Glutamatergic neuron (in vitro differentiated cells): ENCODE data around the gene RPL13. TPM values are rescaled to one million over a fixed set of nuclear protein-coding genes. Genes with fewer than 3 reads are reported as not detected.

ENCODE experiments used
- DNase-seq: peaks from one replicate; pipeline ENCODE4 v3.0.0; 2022
- H3K27ac Mint-ChIP-seq: one replicate; pipeline ENCODE4 v1.8.0; 2020; ENCODE audit warnings: mild to moderate bottlenecking, mixed read lengths, inconsistent platforms; ENCODE audit not compliant: unreplicated experiment
- H3K27me3 Mint-ChIP-seq: one replicate; pipeline ENCODE4 v1.8.0; 2020; ENCODE audit warnings: mild to moderate bottlenecking, moderate library complexity, mixed read lengths, inconsistent platforms; ENCODE audit not compliant: unreplicated experiment
- H3K36me3 Mint-ChIP-seq: one replicate; pipeline ENCODE4 v1.8.0; 2020; ENCODE audit warnings: mild to moderate bottlenecking, mixed read lengths, inconsistent platforms; ENCODE audit not compliant: unreplicated experiment
- H3K4me1 Mint-ChIP-seq: one replicate; pipeline ENCODE4 v1.8.0; 2020; ENCODE audit warnings: mild to moderate bottlenecking, low read depth, mixed read lengths, inconsistent platforms; ENCODE audit not compliant: unreplicated experiment
- H3K4me3 Mint-ChIP-seq: one replicate; pipeline ENCODE4 v1.8.0; 2020; ENCODE audit warnings: mild to moderate bottlenecking, mixed read lengths, inconsistent platforms; ENCODE audit not compliant: unreplicated experiment
- H3K9me3 Mint-ChIP-seq: one replicate; pipeline ENCODE4 v1.8.0; 2020; ENCODE audit warnings: mild to moderate bottlenecking, moderate library complexity, mixed read lengths, inconsistent platforms; ENCODE audit not compliant: unreplicated experiment
- total RNA-seq: library from RNA; stranded (reverse); fragmentation: NEBNext Ultra II Directional; extraction: Animal tissue kit (Norgen Biotek cat#: 25700); gene quantifications from one replicate; pipeline ENCODE4 v1.2.1, GENCODE V29; 2021; ENCODE audit not compliant: unreplicated experiment
- TF ChIP-seq, protein P1 (sequence below): fragments of 200-600 bp; sonication (generic); IDR thresholded peaks from one replicate; pipeline ENCODE4 v1.5.0; 2021; ENCODE audit not compliant: partially characterized antibody, unreplicated experiment

The RPL13 gene
- total RNA-seq, 1 donor from 2014 or later = 893 TPM

- Mint-ChIP-seq H3K27ac (no peak overlapping the region), H3K36me3 (no peaks in the 10 kb centered on the region), H3K9me3 (peaks cover 6% of the 10 kb centered on the region), H3K27me3 (peaks cover 1% of the 10 kb centered on the region), H3K4me3 (no peak overlapping the region), H3K4me1 (no peaks in the 10 kb centered on the region)
- no peak for DNase-seq
- TF ChIP-seq, protein P1, sequence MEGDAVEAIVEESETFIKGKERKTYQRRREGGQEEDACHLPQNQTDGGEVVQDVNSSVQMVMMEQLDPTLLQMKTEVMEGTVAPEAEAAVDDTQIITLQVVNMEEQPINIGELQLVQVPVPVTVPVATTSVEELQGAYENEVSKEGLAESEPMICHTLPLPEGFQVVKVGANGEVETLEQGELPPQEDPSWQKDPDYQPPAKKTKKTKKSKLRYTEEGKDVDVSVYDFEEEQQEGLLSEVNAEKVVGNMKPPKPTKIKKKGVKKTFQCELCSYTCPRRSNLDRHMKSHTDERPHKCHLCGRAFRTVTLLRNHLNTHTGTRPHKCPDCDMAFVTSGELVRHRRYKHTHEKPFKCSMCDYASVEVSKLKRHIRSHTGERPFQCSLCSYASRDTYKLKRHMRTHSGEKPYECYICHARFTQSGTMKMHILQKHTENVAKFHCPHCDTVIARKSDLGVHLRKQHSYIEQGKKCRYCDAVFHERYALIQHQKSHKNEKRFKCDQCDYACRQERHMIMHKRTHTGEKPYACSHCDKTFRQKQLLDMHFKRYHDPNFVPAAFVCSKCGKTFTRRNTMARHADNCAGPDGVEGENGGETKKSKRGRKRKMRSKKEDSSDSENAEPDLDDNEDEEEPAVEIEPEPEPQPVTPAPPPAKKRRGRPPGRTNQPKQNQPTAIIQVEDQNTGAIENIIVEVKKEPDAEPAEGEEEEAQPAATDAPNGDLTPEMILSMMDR = no peak
These were observed 13.2 kb upstream of the RPL13 start for GRCh38 chr16:89547291-89547690.

- DNase-seq = no peak
- H3K9me3 Mint-ChIP-seq = peaks cover 6% of the 10 kb centered on the region
- TF ChIP-seq, protein P1 = no peak
- no peaks in the 10 kb centered on the region for H3K36me3 Mint-ChIP-seq
- no peak overlapping the region for H3K4me3 Mint-ChIP-seq
- peaks cover 3% of the 10 kb centered on the region for H3K4me1 Mint-ChIP-seq
- peaks cover 1% of the 10 kb centered on the region for H3K27me3 Mint-ChIP-seq
- no peak overlapping the region for H3K27ac Mint-ChIP-seq
These were observed 12.6 kb upstream of the RPL13 start for GRCh38 chr16:89547860-89548259.

- Mint-ChIP-seq H3K9me3 (peaks cover 6% of the 10 kb centered on the region), H3K4me3 (no peak overlapping the region), H3K27ac (no peak overlapping the region), H3K27me3 (peaks cover 1% of the 10 kb centered on the region), H3K4me1 (peaks cover 6% of the 10 kb centered on the region), H3K36me3 (no peaks in the 10 kb centered on the region)
- DNase-seq = no peak
- TF ChIP-seq, protein P1 = no peak
These were observed 12.0 kb upstream of the RPL13 start for GRCh38 chr16:89548344-89549006.

GRCh38 chr16:89549007-89549700 lies 11.3 kb upstream of the RPL13 start:
- Mint-ChIP-seq H3K27me3 (peaks cover 1% of the 10 kb centered on the region), H3K36me3 (no peaks in the 10 kb centered on the region), H3K27ac (no peak overlapping the region), H3K4me3 (no peak overlapping the region), H3K9me3 (peaks cover 6% of the 10 kb centered on the region), H3K4me1 (peaks cover 6% of the 10 kb centered on the region)
- DNase-seq = no peak
- TF ChIP-seq, protein P1 = no peak

- no peak for DNase-seq
- Mint-ChIP-seq H3K36me3 (no peaks in the 10 kb centered on the region), H3K27ac (no peak overlapping the region), H3K4me3 (no peak overlapping the region), H3K27me3 (peaks cover 1% of the 10 kb centered on the region), H3K4me1 (peaks cover 6% of the 10 kb centered on the region), H3K9me3 (peaks cover 6% of the 10 kb centered on the region)
- TF ChIP-seq, protein P1 = no peak
These were observed 10.0 kb upstream of the RPL13 start for GRCh38 chr16:89550421-89551007.
